VCaP (cell line): ENCODE measurements around the gene HDGFL1.

ENCODE experiments used
- H3K27ac ChIP-seq: fragments of 450-650 bp; 2 replicates; pipeline ENCODE4 v1.5.1; 2017
- CTCF ChIP-seq: fragments of 450-650 bp; conservative IDR thresholded peaks from 2 replicates; pipeline ENCODE4 v1.5.1; 2017; ENCODE audit warnings: mild to moderate bottlenecking, moderate library complexity

The HDGFL1 gene

GRCh38 chr6:22570185-22570551 is 802 bp downstream of the HDGFL1 start:
- TF ChIP-seq CTCF, result no peak
- H3K27ac ChIP-seq, result no peak overlapping the region

GRCh38 chr6:22575190-22575589 is 5.8 kb downstream of the HDGFL1 start:
- H3K27ac ChIP-seq, result no peak overlapping the region
- no peak for TF ChIP-seq CTCF

- H3K27ac ChIP-seq, result no peak overlapping the region
- TF ChIP-seq CTCF, result no peak
Observed at GRCh38 chr6:22579439-22579838, 10.1 kb downstream of the HDGFL1 start.

GRCh38 chr6:22580337-22580736 is 11.0 kb downstream of the HDGFL1 start:
- H3K27ac ChIP-seq, result no peak overlapping the region
- no peak for TF ChIP-seq CTCF

- H3K27ac ChIP-seq, result no peak overlapping the region
- no peak for TF ChIP-seq CTCF
Observed at GRCh38 chr6:22582417-22583205, 13.2 kb downstream of the HDGFL1 start.

- TF ChIP-seq CTCF, result no peak
- H3K27ac ChIP-seq, result no peak overlapping the region
Observed at GRCh38 chr6:22583230-22583629, 13.9 kb downstream of the HDGFL1 start.

- no peak overlapping the region for H3K27ac ChIP-seq
Observed at GRCh38 chr6:22583927-22584326, 14.6 kb downstream of the HDGFL1 start.

More at GRCh38 chr6:22583927-22584326, 14.6 kb downstream of the HDGFL1 start:
- TF ChIP-seq CTCF, result no peak
